NT2/D1 (cell line): ENCODE data around the gene ZFX.

Experiments used
- SUZ12 ChIP-seq: IDR thresholded peaks from 2 replicates; pipeline ENCODE4 v1.6.1; 2011; ENCODE audit not compliant: insufficient read length, insufficient read depth; ENCODE audit errors: extremely low read depth
- YY1 ChIP-seq: IDR thresholded peaks from 2 replicates; pipeline ENCODE4 v1.6.1; 2011; ENCODE audit not compliant: insufficient read length, insufficient read depth
- ZNF274 ChIP-seq: IDR thresholded peaks from 2 replicates; pipeline ENCODE4 v1.6.1; 2011; ENCODE audit warnings: mild to moderate bottlenecking, low read depth, low read length

DNA sequence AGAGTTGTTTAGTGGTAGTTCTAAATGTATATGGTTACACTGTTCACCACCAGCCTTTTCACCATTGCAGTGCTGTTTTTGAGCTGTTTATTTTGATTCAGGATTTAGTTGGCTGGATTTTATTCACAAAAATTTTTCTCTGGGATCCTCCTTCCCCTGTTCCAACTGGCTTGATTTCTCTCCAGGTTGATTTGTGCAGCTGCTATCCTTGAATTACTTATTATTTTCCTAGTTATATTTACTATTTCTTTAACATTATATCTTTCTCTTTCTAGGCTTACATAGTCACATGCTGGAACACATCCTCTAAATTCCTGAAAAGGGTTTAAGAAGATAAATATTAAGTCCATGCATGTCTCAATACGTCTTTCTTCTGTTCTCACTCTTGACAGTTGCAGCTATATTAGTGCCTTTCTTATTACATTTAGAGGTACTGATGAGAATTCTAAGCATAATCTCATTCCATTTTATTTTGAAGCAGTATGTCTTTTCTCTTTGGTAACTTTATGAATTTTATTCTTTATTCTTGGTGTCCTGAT is 82.2 kb downstream of the ZFX start:
- TF ChIP-seq YY1 (no peak), SUZ12 (no peak), ZNF274 (no peak)
